ENCODE data around the gene PHC2. TPM values are rescaled to one million over a fixed set of nuclear protein-coding genes. Genes with fewer than 3 reads are reported as not detected.

The PHC2 gene
- total RNA-seq, 1 experiment from 2014 or later, result 9.4 TPM

- H4K91ac ChIP-seq (ENCODE audit: insufficient read length, low read depth, low read length), result no peak overlapping the region
- DNase-seq, result no peak
- no peak overlapping the region for H3K23ac ChIP-seq (ENCODE audit: insufficient read length, low read depth, low read length)
- no peak overlapping the region for H3K9ac ChIP-seq (ENCODE audit: extremely low read depth, insufficient read length, low read length)
- no peaks in the 10 kb centered on the region for H4K20me1 ChIP-seq (ENCODE audit: control insufficient read depth, insufficient read depth, insufficient read length)
- no peak overlapping the region for H2BK15ac ChIP-seq (ENCODE audit: low read depth, low read length)
- H4K5ac ChIP-seq (ENCODE audit: insufficient read length, low read depth, low read length), result no peak overlapping the region
- H2BK12ac ChIP-seq (ENCODE audit: insufficient read length, low read depth, low read length), result no peak overlapping the region
- H2AFZ ChIP-seq (ENCODE audit: low read length), result no peak overlapping the region
- H2BK120ac ChIP-seq (ENCODE audit: low read depth, low read length, poor library complexity, severe bottlenecking), result no peak overlapping the region
- no peaks in the 10 kb centered on the region for H3K9me3 ChIP-seq (ENCODE audit: control insufficient read depth, low read depth, low read length)
- Mint-ChIP-seq H3K4me3 (no peak overlapping the region; a peak in 1 of 5 replicates), H3K9me3 (peaks cover 0 to 2% of the 10 kb centered on the region in 2 experiments; a peak in 2 of 5 replicates), H3K27ac (no peak overlapping the region; a peak in 2 of 7 replicates), H3K27me3 (ENCODE audit: low read depth) (peaks cover 16% of the 10 kb centered on the region), H3K4me1 (peaks cover 19 to 22% of the 10 kb centered on the region in 2 experiments), H3K36me3 (ENCODE audit: insufficient read depth in 1 of 3, low read depth in 3 of 3) (no peaks in the 10 kb centered on the region)
- no peak overlapping the region for H3K56ac ChIP-seq (ENCODE audit: insufficient read length, low read depth, low read length)
- no peaks in the 10 kb centered on the region for H3K79me1 ChIP-seq (ENCODE audit: insufficient read depth, low read depth, low read length, poor library complexity, severe bottlenecking)
- no peak overlapping the region for H2BK5ac ChIP-seq (ENCODE audit: insufficient read length, low read length)
- WGBS (ENCODE audit: extremely low coverage, insufficient read length, low lambda C conversion rate), result 100% methylated on average over 2 of the region's 6 CpGs
- H4K8ac ChIP-seq (replicated peaks; ENCODE audit: insufficient read length, low read depth, low read length), result no peak overlapping the region
- TF ChIP-seq CTCF (conservative IDR thresholded peaks at IDR 0.05), result no peak
- no peaks in the 10 kb centered on the region; the same call in 1 of the 2 replicates for H3K4me1 ChIP-seq (ENCODE audit: insufficient read depth, low read length)
- no peaks in the 10 kb centered on the region for H3K23me2 ChIP-seq (ENCODE audit: insufficient read length, low read depth, low read length, poor library complexity, severe bottlenecking)
- no peak overlapping the region for H3K14ac ChIP-seq (ENCODE audit: insufficient read depth, low read length)
- no peak overlapping the region for H3K27ac ChIP-seq (ENCODE audit: insufficient read length, low read depth, low read length)
- H3K18ac ChIP-seq (ENCODE audit: insufficient read length, low read depth, low read length), result no peak overlapping the region
- H2BK20ac ChIP-seq (ENCODE audit: low read depth, low read length, poor library complexity, severe bottlenecking), result no peak overlapping the region
- no peak overlapping the region for H3K4ac ChIP-seq (ENCODE audit: low read depth, low read length)
- no peaks in the 10 kb centered on the region for H3K79me2 ChIP-seq (ENCODE audit: insufficient read depth, low read length)
- H3K27me3 ChIP-seq (ENCODE audit: insufficient read depth, low read length), result no peaks in the 10 kb centered on the region; the same call in 1 of the 2 replicates
- no peak overlapping the region for H3T11ph ChIP-seq (ENCODE audit: low read length)
- no peak overlapping the region for H3K4me2 ChIP-seq (ENCODE audit: insufficient read depth, insufficient read length, low read length)
- no peak overlapping the region for H2AK5ac ChIP-seq (ENCODE audit: insufficient read length, low read length)
Measured at GRCh38 chr1:33441088-33441745, 10.3 kb upstream of the PHC2 start.

Measured in H9 (cell line).